RWPE1 (cell line): Measurements from ENCODE around the gene EIPR1.

Experiments used
- CTCF ChIA-PET: fragments of 350-600 bp; sonication (Branson Sonifier 250); formaldehyde crosslinking; extraction: SDS; loops from one replicate; lab custom pipeline; 2021; lab: Yijun Ruan, JAX
- POLR2A ChIA-PET: fragments of 400-600 bp; formaldehyde crosslinking; extraction: SDS; loops from one replicate; lab custom pipeline; 2020; ENCODE audit warnings: antibody characterized with exemption; ENCODE audit not compliant: low non-redundant PET; lab: Yijun Ruan, JAX
- DNase-seq: peaks from one replicate; pipeline ENCODE4 v3.0.0; 2012; ENCODE audit warnings: low spot score
- H3K27ac ChIP-seq: fragments of 450-650 bp; 2 replicates; pipeline ENCODE4 v1.5.1; 2017
- TF ChIP-seq, protein P1 (sequence below): fragments of 450-650 bp; conservative IDR thresholded peaks from 2 replicates; pipeline ENCODE4 v1.5.1; 2017; ENCODE audit warnings: low read depth, mild to moderate bottlenecking

The EIPR1 gene

DNA sequence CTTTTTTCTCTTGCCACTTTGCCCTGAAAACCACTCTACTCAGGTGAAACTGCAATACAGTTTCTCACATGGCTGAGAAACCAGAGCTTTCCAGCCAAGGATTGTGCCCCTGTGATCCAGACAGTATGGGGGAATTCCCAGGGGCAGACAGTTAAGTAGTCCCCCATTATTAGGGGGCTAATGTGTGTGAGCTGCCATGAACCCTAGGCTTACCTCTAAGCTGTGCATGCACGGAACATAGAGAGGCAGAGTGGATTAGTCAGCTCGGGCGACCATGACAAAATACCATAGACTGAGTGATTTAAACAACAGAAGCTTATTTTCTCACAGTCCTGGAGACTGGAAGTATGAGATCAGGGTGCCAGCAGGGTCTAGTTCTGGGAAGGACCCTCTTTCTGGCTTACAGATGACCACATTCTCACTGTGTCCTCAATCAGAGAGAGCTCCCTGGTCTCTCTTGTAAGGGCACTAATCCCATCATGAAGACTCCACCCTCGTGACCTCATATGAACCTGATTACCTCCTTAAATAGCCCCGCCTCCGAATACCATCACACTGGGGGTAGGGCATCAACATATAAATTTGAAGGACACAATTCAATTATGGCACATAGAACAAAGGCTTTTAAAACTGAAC, 215.1 kb downstream of the EIPR1 start:
- CTCF ChIA-PET = no interaction called here
- TF ChIP-seq, protein P1, sequence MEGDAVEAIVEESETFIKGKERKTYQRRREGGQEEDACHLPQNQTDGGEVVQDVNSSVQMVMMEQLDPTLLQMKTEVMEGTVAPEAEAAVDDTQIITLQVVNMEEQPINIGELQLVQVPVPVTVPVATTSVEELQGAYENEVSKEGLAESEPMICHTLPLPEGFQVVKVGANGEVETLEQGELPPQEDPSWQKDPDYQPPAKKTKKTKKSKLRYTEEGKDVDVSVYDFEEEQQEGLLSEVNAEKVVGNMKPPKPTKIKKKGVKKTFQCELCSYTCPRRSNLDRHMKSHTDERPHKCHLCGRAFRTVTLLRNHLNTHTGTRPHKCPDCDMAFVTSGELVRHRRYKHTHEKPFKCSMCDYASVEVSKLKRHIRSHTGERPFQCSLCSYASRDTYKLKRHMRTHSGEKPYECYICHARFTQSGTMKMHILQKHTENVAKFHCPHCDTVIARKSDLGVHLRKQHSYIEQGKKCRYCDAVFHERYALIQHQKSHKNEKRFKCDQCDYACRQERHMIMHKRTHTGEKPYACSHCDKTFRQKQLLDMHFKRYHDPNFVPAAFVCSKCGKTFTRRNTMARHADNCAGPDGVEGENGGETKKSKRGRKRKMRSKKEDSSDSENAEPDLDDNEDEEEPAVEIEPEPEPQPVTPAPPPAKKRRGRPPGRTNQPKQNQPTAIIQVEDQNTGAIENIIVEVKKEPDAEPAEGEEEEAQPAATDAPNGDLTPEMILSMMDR = no peak
- no peak for DNase-seq
- POLR2A ChIA-PET = no interaction called here
- no peak overlapping the region for H3K27ac ChIP-seq

DNA sequence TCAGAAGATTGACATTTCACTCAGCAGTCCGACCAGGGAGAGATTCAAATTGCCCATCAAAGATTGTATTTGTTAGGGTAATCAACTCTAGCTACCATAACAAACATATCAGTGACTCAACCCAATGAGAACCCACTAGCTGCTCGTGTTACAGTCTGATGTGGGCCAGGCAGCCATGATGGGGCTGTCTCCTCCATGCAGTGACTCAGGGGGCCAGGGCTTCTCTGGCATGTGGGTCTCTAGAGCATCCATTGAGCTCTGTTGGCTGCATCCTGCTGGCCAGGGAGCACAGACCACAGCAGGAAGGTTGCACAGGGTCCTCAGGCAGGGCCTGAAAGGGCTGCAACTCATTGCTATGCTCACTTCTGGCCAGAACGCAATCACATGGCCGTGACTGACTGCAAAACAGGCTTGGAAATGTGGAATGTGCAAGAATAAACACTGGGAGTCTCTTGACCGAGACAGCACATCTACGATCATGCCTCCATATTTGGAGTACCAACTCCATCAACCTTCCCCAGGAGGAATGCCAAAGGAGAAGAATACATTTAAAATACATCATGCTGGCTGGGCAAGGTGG, 216.8 kb downstream of the EIPR1 start:
- ChIA-PET CTCF (no interaction called here), POLR2A (no interaction called here)
- DNase-seq = no peak
- TF ChIP-seq, protein P1 = no peak
- no peak overlapping the region for H3K27ac ChIP-seq

DNA sequence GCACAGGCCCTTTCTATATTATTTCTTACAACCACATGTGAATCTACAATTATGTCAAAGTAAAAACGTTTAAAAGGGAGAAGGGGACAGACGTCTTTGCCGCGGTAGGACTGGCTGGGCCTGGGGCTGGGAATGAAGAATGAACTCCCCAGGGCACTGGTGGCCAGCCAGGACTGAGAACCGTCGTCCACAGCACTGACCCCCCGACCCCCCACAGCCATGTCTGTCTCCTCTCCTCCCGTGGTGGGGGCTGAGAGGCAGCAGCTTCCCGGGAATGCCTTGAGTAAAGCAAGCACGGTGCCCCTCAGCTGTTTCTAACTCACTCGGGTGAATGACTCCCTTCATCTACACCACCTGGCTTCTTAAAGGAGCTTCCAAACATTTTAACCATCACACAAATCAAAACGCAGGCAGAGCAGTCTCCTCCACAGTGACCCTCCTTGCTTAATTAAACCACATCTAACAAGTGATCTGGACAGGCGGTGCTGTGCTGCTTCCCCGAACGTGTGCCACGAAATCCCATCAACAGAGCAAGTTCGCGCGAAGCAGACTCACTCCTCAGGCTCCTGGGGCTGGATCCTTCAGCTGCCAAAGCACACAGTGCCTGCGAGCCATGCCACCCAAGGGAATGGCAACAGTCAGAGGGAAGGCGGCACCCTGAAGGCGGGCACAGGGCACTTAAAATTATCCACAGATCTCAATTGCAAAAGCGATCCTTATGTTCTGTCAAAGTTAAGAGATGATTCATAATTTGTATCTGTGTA, 217.7 kb downstream of the EIPR1 start:
- no peak overlapping the region for H3K27ac ChIP-seq
- TF ChIP-seq, protein P1 = no peak
- no peak for DNase-seq
- ChIA-PET POLR2A (no interaction called here), CTCF (no interaction called here)

DNA sequence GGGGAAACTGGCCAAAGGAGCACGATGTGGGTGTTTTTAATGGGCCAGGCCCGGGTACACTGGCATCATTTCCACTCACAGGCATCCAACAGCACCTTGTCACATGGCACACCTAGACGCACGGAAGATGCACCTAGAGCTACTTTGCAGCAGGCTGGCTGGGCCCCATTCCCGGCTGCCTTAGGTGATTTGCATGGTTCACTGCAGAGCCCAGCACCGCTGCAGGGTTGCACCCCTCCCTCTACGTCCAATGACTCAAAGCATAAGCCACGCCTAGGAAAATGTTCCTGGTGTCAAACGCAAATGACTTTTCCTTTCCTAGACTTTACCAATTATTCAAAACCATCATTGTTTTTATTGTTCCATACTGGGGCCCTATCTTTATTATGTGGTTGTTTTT, 222.9 kb downstream of the EIPR1 start:
- no peak for DNase-seq
- no peak overlapping the region for H3K27ac ChIP-seq
- CTCF ChIA-PET = interaction anchor here (0.7 kb wide), 1 partner anchor 541 kb away, joined by 3 read pairs; no protein-coding TSS in a partner anchor
- TF ChIP-seq, protein P1 = no peak
- POLR2A ChIA-PET = no interaction called here

DNA sequence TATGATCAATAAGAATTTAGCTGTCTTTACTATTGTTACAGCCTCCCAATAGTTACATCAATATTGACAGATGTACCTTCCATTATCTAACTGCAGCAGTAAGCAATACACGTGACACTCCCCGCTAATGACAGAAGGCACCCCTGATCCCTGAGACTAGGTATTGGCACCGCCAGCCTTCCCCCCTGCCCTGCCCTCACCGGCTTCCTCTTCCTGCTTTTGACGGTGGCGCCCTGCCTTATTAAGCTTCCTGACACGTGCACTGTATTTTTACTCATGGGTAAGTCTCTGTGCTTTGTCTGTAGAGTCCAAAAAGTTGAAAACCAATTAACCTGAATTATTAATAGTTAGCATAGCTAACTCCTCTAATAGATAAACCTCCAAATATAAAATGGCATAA, 223.5 kb downstream of the EIPR1 start:
- DNase-seq = no peak
- ChIA-PET CTCF (no interaction called here), POLR2A (no interaction called here)
- no peak overlapping the region for H3K27ac ChIP-seq
- TF ChIP-seq, protein P1 = no peak

DNA sequence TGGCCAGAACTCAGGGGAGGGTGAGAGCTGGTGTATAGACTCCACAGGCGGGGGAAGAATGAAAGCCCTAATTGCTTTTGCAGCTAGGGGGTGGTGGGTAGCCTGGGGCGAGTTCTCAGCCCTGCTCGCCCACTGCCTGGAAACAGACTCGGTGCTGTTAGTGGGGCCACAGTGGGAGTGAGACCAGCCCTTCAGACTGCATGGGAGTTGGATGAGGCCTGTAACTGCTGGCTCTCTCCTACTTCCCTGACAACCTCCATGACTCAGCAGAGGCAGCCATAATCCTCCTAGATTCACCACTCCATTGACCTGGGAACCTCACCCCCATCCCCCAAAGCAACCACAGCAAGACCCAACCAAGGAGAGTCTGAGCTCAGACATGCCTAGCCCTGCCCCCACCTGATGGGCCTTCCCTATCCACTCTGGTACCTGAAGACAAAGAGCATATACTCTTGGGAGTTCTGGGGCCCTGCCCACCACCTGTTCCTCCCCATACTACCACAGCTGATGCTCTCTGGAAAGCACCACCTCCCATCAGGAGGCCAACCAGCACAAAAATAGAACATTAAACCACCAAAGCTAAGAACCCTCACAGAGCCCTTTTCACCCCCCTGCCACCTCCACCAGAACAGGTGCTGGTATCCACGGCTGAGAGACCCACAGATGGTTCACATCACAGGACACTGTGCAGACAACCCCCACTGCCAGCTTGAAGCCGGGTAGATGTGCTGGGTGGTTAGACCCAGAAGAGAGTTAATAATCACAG, 226.3 kb downstream of the EIPR1 start:
- CTCF ChIA-PET = no interaction called here
- POLR2A ChIA-PET = no interaction called here
- no peak overlapping the region for H3K27ac ChIP-seq
- TF ChIP-seq, protein P1 = no peak
- DNase-seq = no peak
